ENCODE measurements around the gene NTNG2. TPM values are rescaled to one million over a fixed set of nuclear protein-coding genes. Genes with fewer than 3 reads are reported as not detected.

Gene NTNG2
- total and polyA plus RNA-seq, 10 of the 15 experiments (the other 5 are each of a cell fraction or from before 2014, with no cell fraction given), result 0.37 to 0.79 (median 0.45) TPM; not detected in 6

DNA sequence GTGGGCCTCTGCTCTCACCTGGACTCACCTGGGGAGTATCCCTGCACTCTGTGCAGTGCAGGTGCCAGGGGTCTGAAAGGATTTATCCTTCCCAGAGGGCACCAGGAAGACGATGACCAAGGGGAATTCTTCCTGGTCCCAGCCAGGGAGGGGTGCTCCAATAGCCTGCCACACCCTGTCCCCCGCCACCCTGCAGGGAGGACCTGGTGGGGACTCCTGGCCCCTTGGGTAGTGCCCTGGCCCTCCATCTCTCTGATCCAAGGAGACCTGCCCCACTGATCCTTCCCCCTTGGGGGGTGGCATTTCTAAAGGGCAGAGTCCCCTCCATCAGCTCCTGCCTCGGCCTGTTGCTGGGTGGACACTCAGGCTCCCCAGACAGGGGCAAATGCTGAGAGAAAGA lies 70.7 kb downstream of the NTNG2 start (continued):
- TF ChIP-seq MYB (IDR thresholded peaks at IDR 0.05; ENCODE audit: borderline replicate concordance, low read depth, low read length), result no peak

GRCh38 chr9:132233138-132233537 lies 71.3 kb downstream of the NTNG2 start:
- FAIRE-seq (no peak), ATAC-seq (no peak), DNase-seq (ENCODE audit: low read depth, low spot score) (no peak)
- in situ Hi-C loops (cut with MboI) (loop anchor here (25.0 kb wide), 1 partner anchor 646 kb away; no protein-coding TSS in a partner anchor), intact Hi-C loops (cut with micrococcal nuclease; ENCODE audit: unreplicated experiment) (no loop called here)
- no peaks in the 10 kb centered on the region for H3K36me3 ChIP-seq (ENCODE audit: control insufficient read depth in 2 of 2, insufficient read depth in 2 of 2, low read length in 1 of 2)
- ChIA-PET SMC1A (ENCODE audit: uncharacterized antibody, unreplicated experiment) (interaction anchor here (1.1 to 1.8 kb wide), 2 partner anchors 63 to 468 kb away, joined by 3 to 5 read pairs; no protein-coding TSS in a partner anchor), POLR2A (no interaction called here), CTCF (interaction anchor here (1.1 to 7.8 kb wide), 5 partner anchors 26 to 536 kb away, joined by 3 to 155 read pairs (median 6); no protein-coding TSS in a partner anchor), RAD21 (ENCODE audit: unreplicated experiment) (no interaction called here)
- H3K4me3 ChIP-seq, result no peak overlapping the region
- no peaks in the 10 kb centered on the region for H4K20me1 ChIP-seq (ENCODE audit: control insufficient read depth, insufficient read depth)
- H3K27me3 ChIP-seq (replicated peaks in 1 of 2; ENCODE audit: control insufficient read depth in 2 of 2, insufficient read depth in 2 of 2, low read length in 1 of 2), result no peaks in the 10 kb centered on the region
- no peaks in the 10 kb centered on the region for H3K79me2 ChIP-seq (ENCODE audit: control insufficient read depth, insufficient read depth, low read length)
- no TSS peak for BruUV-seq (replicated peaks)
- WGBS (ENCODE audit: insufficient coverage, insufficient replicate concordance, low lambda C conversion rate, missing lambda C conversion rate), result 23% methylated on average over 3 of the region's 3 CpGs
- no peak overlapping the region for H3K27ac ChIP-seq (ENCODE audit: control insufficient read depth, insufficient read depth)
- H3K9me3 ChIP-seq (replicated peaks; ENCODE audit: control insufficient read depth, insufficient read depth, low read length), result no peaks in the 10 kb centered on the region
- no peaks in the 10 kb centered on the region for H3K4me1 ChIP-seq (ENCODE audit: control insufficient read depth, insufficient read depth, low read length)
- no peak overlapping the region for H3K4me2 ChIP-seq (ENCODE audit: control insufficient read depth, insufficient read depth)
- no peak overlapping the region for H2AFZ ChIP-seq (ENCODE audit: control insufficient read depth, low read depth, low read length)
- no peak overlapping the region for H3K9ac ChIP-seq (ENCODE audit: control insufficient read depth, insufficient read depth, low read length)
- TF ChIP-seq PKNOX1 (IDR thresholded peaks at IDR 0.05) (no peak), PAX8 (IDR thresholded peaks at IDR 0.05) (no peak), EP300 (IDR thresholded peaks at IDR 0.05; ENCODE audit: borderline replicate concordance in 1 of 2, control insufficient read depth in 1 of 2, low read depth in 2 of 2, low read length in 2 of 2) (no peak), HDGF (IDR thresholded peaks at IDR 0.05) (no peak), YBX1 (IDR thresholded peaks at IDR 0.05) (no peak), SUZ12 (IDR thresholded peaks at IDR 0.05; ENCODE audit: unreplicated experiment) (no peak), GABPA (IDR thresholded peaks at IDR 0.05; ENCODE audit: low read depth) (no peak), HCFC1 (IDR thresholded peaks at IDR 0.05; ENCODE audit: low read length) (no peak), HDAC6 (IDR thresholded peaks at IDR 0.05; ENCODE audit: unreplicated experiment) (no peak), TCF7 (IDR thresholded peaks at IDR 0.05; ENCODE audit: borderline replicate concordance) (no peak), POLR2AphosphoS5 (IDR thresholded peaks at IDR 0.05; ENCODE audit: low read length) (no peak), STAT3 (IDR thresholded peaks at IDR 0.05; ENCODE audit: low read depth, low read length) (no peak), CHD1 (IDR thresholded peaks at IDR 0.05; ENCODE audit: low read depth, low read length) (no peak), SREBF1 (IDR thresholded peaks at IDR 0.05; ENCODE audit: low read length) (no peak)
- TF ChIP-seq, protein P1, sequence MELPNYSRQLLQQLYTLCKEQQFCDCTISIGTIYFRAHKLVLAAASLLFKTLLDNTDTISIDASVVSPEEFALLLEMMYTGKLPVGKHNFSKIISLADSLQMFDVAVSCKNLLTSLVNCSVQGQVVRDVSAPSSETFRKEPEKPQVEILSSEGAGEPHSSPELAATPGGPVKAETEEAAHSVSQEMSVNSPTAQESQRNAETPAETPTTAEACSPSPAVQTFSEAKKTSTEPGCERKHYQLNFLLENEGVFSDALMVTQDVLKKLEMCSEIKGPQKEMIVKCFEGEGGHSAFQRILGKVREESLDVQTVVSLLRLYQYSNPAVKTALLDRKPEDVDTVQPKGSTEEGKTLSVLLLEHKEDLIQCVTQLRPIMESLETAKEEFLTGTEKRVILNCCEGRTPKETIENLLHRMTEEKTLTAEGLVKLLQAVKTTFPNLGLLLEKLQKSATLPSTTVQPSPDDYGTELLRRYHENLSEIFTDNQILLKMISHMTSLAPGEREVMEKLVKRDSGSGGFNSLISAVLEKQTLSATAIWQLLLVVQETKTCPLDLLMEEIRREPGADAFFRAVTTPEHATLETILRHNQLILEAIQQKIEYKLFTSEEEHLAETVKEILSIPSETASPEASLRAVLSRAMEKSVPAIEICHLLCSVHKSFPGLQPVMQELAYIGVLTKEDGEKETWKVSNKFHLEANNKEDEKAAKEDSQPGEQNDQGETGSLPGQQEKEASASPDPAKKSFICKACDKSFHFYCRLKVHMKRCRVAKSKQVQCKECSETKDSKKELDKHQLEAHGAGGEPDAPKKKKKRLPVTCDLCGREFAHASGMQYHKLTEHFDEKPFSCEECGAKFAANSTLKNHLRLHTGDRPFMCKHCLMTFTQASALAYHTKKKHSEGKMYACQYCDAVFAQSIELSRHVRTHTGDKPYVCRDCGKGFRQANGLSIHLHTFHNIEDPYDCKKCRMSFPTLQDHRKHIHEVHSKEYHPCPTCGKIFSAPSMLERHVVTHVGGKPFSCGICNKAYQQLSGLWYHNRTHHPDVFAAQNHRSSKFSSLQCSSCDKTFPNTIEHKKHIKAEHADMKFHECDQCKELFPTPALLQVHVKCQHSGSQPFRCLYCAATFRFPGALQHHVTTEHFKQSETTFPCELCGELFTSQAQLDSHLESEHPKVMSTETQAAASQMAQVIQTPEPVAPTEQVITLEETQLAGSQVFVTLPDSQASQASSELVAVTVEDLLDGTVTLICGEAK (IDR thresholded peaks at IDR 0.05; ENCODE audit: borderline replicate concordance), result no peak
- TF ChIP-seq, protein P2, sequence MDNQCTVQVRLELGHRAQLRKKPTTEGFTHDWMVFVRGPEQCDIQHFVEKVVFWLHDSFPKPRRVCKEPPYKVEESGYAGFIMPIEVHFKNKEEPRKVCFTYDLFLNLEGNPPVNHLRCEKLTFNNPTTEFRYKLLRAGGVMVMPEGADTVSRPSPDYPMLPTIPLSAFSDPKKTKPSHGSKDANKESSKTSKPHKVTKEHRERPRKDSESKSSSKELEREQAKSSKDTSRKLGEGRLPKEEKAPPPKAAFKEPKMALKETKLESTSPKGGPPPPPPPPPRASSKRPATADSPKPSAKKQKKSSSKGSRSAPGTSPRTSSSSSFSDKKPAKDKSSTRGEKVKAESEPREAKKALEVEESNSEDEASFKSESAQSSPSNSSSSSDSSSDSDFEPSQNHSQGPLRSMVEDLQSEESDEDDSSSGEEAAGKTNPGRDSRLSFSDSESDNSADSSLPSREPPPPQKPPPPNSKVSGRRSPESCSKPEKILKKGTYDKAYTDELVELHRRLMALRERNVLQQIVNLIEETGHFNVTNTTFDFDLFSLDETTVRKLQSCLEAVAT (IDR thresholded peaks at IDR 0.05), result no peak
- TF ChIP-seq, protein P3, sequence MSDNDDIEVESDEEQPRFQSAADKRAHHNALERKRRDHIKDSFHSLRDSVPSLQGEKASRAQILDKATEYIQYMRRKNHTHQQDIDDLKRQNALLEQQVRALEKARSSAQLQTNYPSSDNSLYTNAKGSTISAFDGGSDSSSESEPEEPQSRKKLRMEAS (IDR thresholded peaks at IDR 0.05; ENCODE audit: low read depth, low read length), result no peak
